Esophagus muscularis mucosa (tissue), 4 donors: ENCODE data around the gene CBLC.

Source experiments
- CTCF ChIP-seq, 3 experiments: fragments of 200-600 bp in 2 of 3; fragments of 450-650 bp in 1 of 3; sonication (generic) in 2 of 3; IDR thresholded peaks; one replicate each; pipeline ENCODE4 v1.5.1; 2017 to 2019; ENCODE audit warnings: antibody characterized with exemption in 3 of 3, mild to moderate bottlenecking in 2 of 3, moderate library complexity in 1 of 3
- EP300 ChIP-seq: sonication (generic); formaldehyde crosslinking; IDR thresholded peaks from one replicate; pipeline ENCODE4 v1.6.1; 2017; ENCODE audit warnings: antibody characterized with exemption
- POLR2A ChIP-seq: fragments of 450-650 bp; IDR thresholded peaks from one replicate; pipeline ENCODE4 v1.6.1; 2017; ENCODE audit warnings: antibody characterized with exemption, moderate library complexity, mild to moderate bottlenecking, low read depth
- POLR2AphosphoS5 ChIP-seq, 2 donors: sonication (generic); formaldehyde crosslinking; IDR thresholded peaks; one replicate each; pipeline ENCODE4 v1.6.1; 2017; ENCODE audit warnings: antibody characterized with exemption in 2 of 2

GRCh38 chr19:44813841-44814470 is 36.3 kb downstream of the CBLC start:
- TF ChIP-seq POLR2A (no peak), CTCF (IDR thresholded peaks at IDR 0.05) (no peak), EP300 (no peak), POLR2AphosphoS5 (IDR thresholded peaks at IDR 0.05) (no peak)
